Keratinocyte (primary cell): ENCODE results near the gene CUX1. TPM values are rescaled to one million over a fixed set of nuclear protein-coding genes. Genes with fewer than 3 reads are reported as not detected.

ENCODE experiments used
- DNase-seq: peaks from one replicate; pipeline ENCODE4 v3.0.0-alpha.2; 2011; ENCODE audit warnings: low read depth, missing footprints, low spot score
- FAIRE-seq: peaks from 2 replicates; lab custom pipeline; 2011; peaks lifted over from hg19 to GRCh38; lab: Jason Lieb, UNC
- H2AFZ ChIP-seq: 2 replicates; pipeline ENCODE4 v1.6.0; 2012; ENCODE audit warnings: low read length, control low read depth, inconsistent platforms; ENCODE audit not compliant: control insufficient read depth
- H3K27ac ChIP-seq: 2 replicates; pipeline ENCODE4 v1.5.1; 2011; ENCODE audit warnings: low read length; ENCODE audit not compliant: control insufficient read depth, insufficient read depth
- H3K27me3 ChIP-seq: 3 replicates; pipeline ENCODE4 v1.6.0; 2011; ENCODE audit warnings: low read length; ENCODE audit not compliant: control insufficient read depth, insufficient read depth; ENCODE audit errors: extremely low read depth
- H3K36me3 ChIP-seq, 2 experiments: 2 replicates in 1 of 2; 3 replicates in 1 of 2; pipeline ENCODE4 v1.5.1; 2011; ENCODE audit warnings: low read length in 2 of 2, mild to moderate bottlenecking in 1 of 2; ENCODE audit not compliant: control insufficient read depth in 2 of 2, insufficient read depth in 2 of 2; ENCODE audit errors: extremely low read depth in 1 of 2
- H3K4me1 ChIP-seq: 3 replicates; pipeline ENCODE4 v1.5.1; 2011; ENCODE audit warnings: low read length; ENCODE audit not compliant: control insufficient read depth, insufficient read depth; ENCODE audit errors: extremely low read depth
- H3K4me2 ChIP-seq: 3 replicates; pipeline ENCODE4 v1.6.0; 2011; ENCODE audit warnings: low read depth, low read length; ENCODE audit not compliant: control insufficient read depth, insufficient read depth; ENCODE audit errors: extremely low read depth
- H3K4me3 ChIP-seq, 3 experiments: fragments of 200-600 bp in 1 of 3; sonication (generic) in 1 of 3; 2 replicates in 2 of 3; 3 replicates in 1 of 3; pipeline ENCODE4 v1.5.1; 2011 to 2016; ENCODE audit warnings: low read length in 3 of 3, mild to moderate bottlenecking in 3 of 3, control low read depth in 2 of 3, inconsistent platforms in 1 of 3, low read depth in 1 of 3, mixed read lengths in 1 of 3, mixed run types in 1 of 3, moderate library complexity in 1 of 3; ENCODE audit not compliant: control insufficient read depth in 2 of 3, insufficient read depth in 2 of 3; ENCODE audit errors: extremely low read depth in 1 of 3
- H3K79me2 ChIP-seq: 2 replicates; pipeline ENCODE4 v1.6.0; 2012; ENCODE audit warnings: low read length; ENCODE audit not compliant: control insufficient read depth, insufficient read depth
- H3K9ac ChIP-seq: 3 replicates; pipeline ENCODE4 v1.6.0; 2011; ENCODE audit warnings: low read length; ENCODE audit not compliant: control insufficient read depth, insufficient read depth; ENCODE audit errors: extremely low read depth
- H3K9me1 ChIP-seq: 3 replicates; pipeline ENCODE4 v1.6.0; 2011; ENCODE audit warnings: low read length; ENCODE audit not compliant: control insufficient read depth, insufficient read depth; ENCODE audit errors: extremely low read depth
- H3K9me3 ChIP-seq: 2 replicates; pipeline ENCODE4 v1.5.1; 2012; ENCODE audit warnings: low read depth, low read length; ENCODE audit not compliant: control insufficient read depth
- H4K20me1 ChIP-seq: 3 replicates; pipeline ENCODE4 v1.6.0; 2011; ENCODE audit warnings: low read length; ENCODE audit not compliant: control insufficient read depth, insufficient read depth; ENCODE audit errors: extremely low read depth
- EZH2 ChIP-seq: IDR thresholded peaks from one replicate; pipeline ENCODE4 v1.6.1; 2012; ENCODE audit warnings: inconsistent platforms, mild to moderate bottlenecking, low read length, moderate library complexity
- dilution Hi-C: fragments of 300-500 bp; cut with MboI; formaldehyde crosslinking; loops from one replicate; pipeline ENCODE4 v1.7.0; 2020; ENCODE audit warnings: low sequenced_read_pairs; ENCODE audit not compliant: extremely low pct_ligation_motif_present
- polyA plus RNA-seq, 5 experiments: library from polyadenylated mRNA; depleted of rRNA in 3 of 5; stranded (reverse) in 3 of 5; stranded (forward) in 1 of 5; unstranded in 1 of 5; fragments of >200 nt; gene quantifications; 1 replicate in 1 of 5; 2 replicates in 3 of 5; 3 replicates in 1 of 5; pipeline versions ENCODE4 v1.2.1 to v1.2.3, GENCODE V29; 2011 to 2012; ENCODE audit warnings: missing spikeins in 2 of 5, low read depth in 1 of 5, low replicate concordance in 1 of 5
- TF ChIP-seq, protein P1 (sequence below), 3 experiments: IDR thresholded peaks in 1 of 3; conservative IDR thresholded peaks in 1 of 3; optimal IDR thresholded peaks in 1 of 3; 2 replicates in 2 of 3; 3 replicates in 1 of 3; pipeline versions ENCODE3 to v1.5.1; 2011; ENCODE audit warnings: low read length in 3 of 3, mild to moderate bottlenecking in 3 of 3, moderate library complexity in 2 of 3, control low read depth in 1 of 3, inconsistent platforms in 1 of 3; ENCODE audit not compliant: insufficient read depth in 2 of 3; ENCODE audit errors: extremely low read depth in 1 of 3

The CUX1 gene
- polyA plus RNA-seq, 1 donor (not counting 4 experiments of a cell fraction or from before 2014, with no cell fraction given): 18.3 TPM

DNA sequence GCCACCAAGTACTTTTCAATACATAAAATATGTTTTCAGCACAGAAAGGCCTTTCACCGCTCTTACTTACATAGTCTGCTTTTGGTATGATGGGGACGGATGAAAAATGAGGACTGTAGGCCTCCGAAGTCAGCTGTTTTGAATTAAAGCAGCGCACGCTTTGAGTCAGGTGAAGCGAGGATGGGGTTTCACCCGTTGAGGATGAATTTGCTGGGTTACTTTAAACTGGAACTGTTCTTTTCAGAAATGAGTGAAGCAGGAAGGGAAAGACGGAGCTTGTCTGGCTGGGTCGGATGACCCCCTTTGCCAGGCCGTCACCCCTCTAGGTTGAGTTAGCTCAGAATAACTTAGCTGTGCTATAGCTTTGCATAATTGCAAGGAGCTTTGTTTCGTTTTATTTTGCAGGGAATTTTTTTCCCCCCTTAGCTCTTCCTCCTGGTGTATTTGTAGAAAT lies 40.0 kb downstream of the CUX1 start:
- H3K36me3 ChIP-seq: no peaks in the 10 kb centered on the region
- no peak overlapping the region for H3K27ac ChIP-seq
- no peak overlapping the region for H3K9ac ChIP-seq
- no peaks in the 10 kb centered on the region for H3K9me1 ChIP-seq
- H2AFZ ChIP-seq: no peak overlapping the region
- H3K79me2 ChIP-seq: peaks cover 29% of the 10 kb centered on the region
- no peak overlapping the region for H3K4me3 ChIP-seq
- H3K4me1 ChIP-seq: peaks cover 3% of the 10 kb centered on the region
- dilution Hi-C loops: no loop called here
- H3K9me3 ChIP-seq: no peaks in the 10 kb centered on the region
- H3K27me3 ChIP-seq: no peaks in the 10 kb centered on the region
- H3K4me2 ChIP-seq: no peak overlapping the region
- peaks cover 8% of the 10 kb centered on the region for H4K20me1 ChIP-seq
- DNase-seq (no peak), FAIRE-seq (no peak)
- TF ChIP-seq EZH2: no peak
- TF ChIP-seq, protein P1, sequence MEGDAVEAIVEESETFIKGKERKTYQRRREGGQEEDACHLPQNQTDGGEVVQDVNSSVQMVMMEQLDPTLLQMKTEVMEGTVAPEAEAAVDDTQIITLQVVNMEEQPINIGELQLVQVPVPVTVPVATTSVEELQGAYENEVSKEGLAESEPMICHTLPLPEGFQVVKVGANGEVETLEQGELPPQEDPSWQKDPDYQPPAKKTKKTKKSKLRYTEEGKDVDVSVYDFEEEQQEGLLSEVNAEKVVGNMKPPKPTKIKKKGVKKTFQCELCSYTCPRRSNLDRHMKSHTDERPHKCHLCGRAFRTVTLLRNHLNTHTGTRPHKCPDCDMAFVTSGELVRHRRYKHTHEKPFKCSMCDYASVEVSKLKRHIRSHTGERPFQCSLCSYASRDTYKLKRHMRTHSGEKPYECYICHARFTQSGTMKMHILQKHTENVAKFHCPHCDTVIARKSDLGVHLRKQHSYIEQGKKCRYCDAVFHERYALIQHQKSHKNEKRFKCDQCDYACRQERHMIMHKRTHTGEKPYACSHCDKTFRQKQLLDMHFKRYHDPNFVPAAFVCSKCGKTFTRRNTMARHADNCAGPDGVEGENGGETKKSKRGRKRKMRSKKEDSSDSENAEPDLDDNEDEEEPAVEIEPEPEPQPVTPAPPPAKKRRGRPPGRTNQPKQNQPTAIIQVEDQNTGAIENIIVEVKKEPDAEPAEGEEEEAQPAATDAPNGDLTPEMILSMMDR (optimal IDR thresholded peaks at IDR 0.05 in 1 of 3, IDR thresholded peaks at IDR 0.05 in 1 of 3, conservative IDR thresholded peaks at IDR 0.05 in 1 of 3; ENCODE audit: extremely low read depth in 1 of 3, insufficient read depth in 2 of 3, low read length in 3 of 3): no peak

DNA sequence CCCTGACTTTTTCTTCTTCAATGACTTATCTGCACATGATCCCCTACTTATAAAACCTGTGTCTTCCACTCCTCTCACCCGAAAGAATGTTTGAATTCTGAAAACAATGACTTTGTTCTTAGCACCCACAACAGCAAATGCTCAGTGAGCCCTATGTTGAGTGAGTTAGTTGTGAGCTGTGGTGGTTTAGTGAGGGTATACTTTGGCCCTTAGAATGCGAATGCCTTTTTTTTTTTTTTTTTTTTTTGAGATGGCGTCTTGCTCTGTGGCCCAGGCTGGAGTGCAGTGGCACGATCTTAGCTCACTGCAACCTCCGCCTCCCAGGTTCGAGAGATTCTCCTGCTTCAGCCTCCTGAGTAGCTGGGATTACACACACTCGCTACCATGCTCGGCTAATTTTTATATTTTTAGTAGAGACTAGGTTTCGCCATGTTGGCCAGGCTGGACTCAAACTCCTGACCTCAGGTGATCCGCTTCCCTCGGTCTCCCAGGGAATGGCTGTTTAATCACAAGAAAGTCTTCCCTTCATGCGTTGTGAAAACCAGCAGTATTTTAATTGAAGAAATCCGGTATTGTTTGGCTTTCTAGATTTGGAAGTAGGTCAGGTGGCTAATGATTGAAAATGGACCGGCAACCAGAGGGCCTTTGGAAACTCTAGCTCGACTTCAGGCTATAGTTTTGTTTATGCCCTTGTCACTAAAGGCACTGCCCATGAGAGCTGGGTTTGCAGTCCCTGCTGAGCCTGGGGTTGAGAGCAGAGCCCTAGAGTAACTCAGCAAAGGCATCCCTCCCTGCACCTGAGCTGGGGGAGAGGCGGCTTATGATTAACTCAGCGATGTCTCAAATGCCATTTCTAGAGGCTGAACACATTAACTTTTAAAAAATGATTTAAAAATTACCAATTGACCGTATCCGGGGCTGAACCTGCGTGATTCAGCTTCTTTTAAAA lies 41.3 kb downstream of the CUX1 start:
- Histone ChIP-seq H3K9me1 (no peaks in the 10 kb centered on the region), H3K4me2 (no peak overlapping the region), H3K4me3 (no peak overlapping the region), H4K20me1 (peaks cover 8% of the 10 kb centered on the region), H3K27me3 (no peaks in the 10 kb centered on the region), H3K9me3 (no peaks in the 10 kb centered on the region), H3K79me2 (peaks cover 31% of the 10 kb centered on the region), H2AFZ (no peak overlapping the region), H3K27ac (no peak overlapping the region), H3K9ac (no peak overlapping the region), H3K4me1 (peaks cover 3% of the 10 kb centered on the region), H3K36me3 (no peaks in the 10 kb centered on the region)
- no peak for TF ChIP-seq EZH2
- TF ChIP-seq, protein P1 (optimal IDR thresholded peaks at IDR 0.05 in 1 of 3, IDR thresholded peaks at IDR 0.05 in 1 of 3, conservative IDR thresholded peaks at IDR 0.05 in 1 of 3; ENCODE audit: extremely low read depth in 1 of 3, insufficient read depth in 2 of 3, low read length in 3 of 3): no peak
- no peak for FAIRE-seq
- DNase-seq: no peak
- dilution Hi-C loops: no loop called here
